OCI-LY1 (cell line): ENCODE results near the gene RABGGTB.
"Not testable (repeated sequence)": the region's sequence is repeated elsewhere in the genome, so short reads cannot be mapped to it uniquely, and the experiment has no call there.

Source experiments
- H2AFZ ChIP-seq: fragments of 200-600 bp; sonication (generic), shearing (Covaris generic); 2 replicates; pipeline ENCODE4 v1.6.0; 2014; ENCODE audit warnings: antibody characterized with exemption, mild to moderate bottlenecking, low read length
- H3F3A ChIP-seq: fragments of 200-600 bp; sonication (generic), shearing (Covaris generic); 2 replicates; pipeline ENCODE4 v1.6.0; 2014; ENCODE audit warnings: mild to moderate bottlenecking, antibody characterized with exemption, low read length, moderate library complexity; ENCODE audit not compliant: insufficient read depth
- H3K27ac ChIP-seq: fragments of 200-600 bp; sonication (generic); 2 replicates; pipeline ENCODE4 v1.5.1; 2014; ENCODE audit warnings: low read length, mixed run types, mild to moderate bottlenecking, low read depth; ENCODE audit not compliant: poor library complexity, severe bottlenecking
- H3K27me3 ChIP-seq: fragments of 200-600 bp; sonication (generic); 2 replicates; pipeline ENCODE4 v1.6.0; 2014; ENCODE audit warnings: antibody characterized with exemption, mild to moderate bottlenecking, low read length, moderate library complexity; ENCODE audit not compliant: insufficient read depth
- H3K36me3 ChIP-seq: fragments of 200-600 bp; sonication (generic); 2 replicates; pipeline ENCODE4 v1.6.1; 2014; ENCODE audit warnings: mild to moderate bottlenecking, antibody characterized with exemption, low read length, moderate library complexity, mixed read lengths; ENCODE audit not compliant: insufficient read depth
- H3K4me1 ChIP-seq: fragments of 200-600 bp; sonication (generic); 2 replicates; pipeline ENCODE4 v1.5.1; 2014; ENCODE audit warnings: mild to moderate bottlenecking, low read length, moderate library complexity; ENCODE audit not compliant: insufficient read depth, severe bottlenecking
- H3K4me2 ChIP-seq: fragments of 200-600 bp; sonication (generic), shearing (Covaris generic); 2 replicates; pipeline ENCODE4 v1.6.1; 2014; ENCODE audit warnings: low read length
- H3K4me3 ChIP-seq: fragments of 200-600 bp; sonication (generic); 2 replicates; pipeline ENCODE4 v1.5.1; 2014; ENCODE audit warnings: low read length, low read depth, mild to moderate bottlenecking, mixed read lengths; ENCODE audit not compliant: poor library complexity, severe bottlenecking
- H3K79me2 ChIP-seq: fragments of 200-600 bp; shearing (Covaris generic); 2 replicates; pipeline ENCODE4 v1.6.1; 2016; ENCODE audit warnings: mixed run types, low read length, mixed read lengths; ENCODE audit not compliant: insufficient read depth
- H3K9ac ChIP-seq: fragments of 200-600 bp; sonication (generic), shearing (Covaris generic); 2 replicates; pipeline ENCODE4 v1.6.1; 2014; ENCODE audit warnings: mild to moderate bottlenecking, low read length, mixed read lengths
- H3K9me2 ChIP-seq: fragments of 200-600 bp; sonication (generic), shearing (Covaris generic); 2 replicates; pipeline ENCODE4 v1.6.1; 2014; ENCODE audit warnings: low read depth, mild to moderate bottlenecking, low read length, mixed read lengths
- H3K9me3 ChIP-seq: fragments of 200-600 bp; shearing (Covaris generic); 2 replicates; pipeline ENCODE4 v1.6.1; 2014; ENCODE audit warnings: low read length, mixed read lengths
- H4K20me1 ChIP-seq: fragments of 200-600 bp; sonication (generic), shearing (Covaris generic); 2 replicates; pipeline ENCODE4 v1.6.0; 2016; ENCODE audit warnings: mild to moderate bottlenecking, low read length; ENCODE audit not compliant: insufficient read depth
- EZH2 ChIP-seq: fragments of 200-600 bp; sonication (generic), shearing (Covaris generic); IDR thresholded peaks from 2 replicates; pipeline ENCODE4 v1.8.0; 2017; ENCODE audit warnings: borderline replicate concordance, mixed run types, mild to moderate bottlenecking, antibody characterized with exemption, low read length, moderate library complexity, mixed read lengths
- TF ChIP-seq, protein P1 (sequence below): fragments of 200-600 bp; sonication (generic), shearing (Covaris generic); IDR thresholded peaks from 2 replicates; pipeline ENCODE4 v1.5.1; 2017; ENCODE audit warnings: mild to moderate bottlenecking, antibody characterized with exemption, low read length, moderate library complexity, mixed read lengths

Gene RABGGTB

DNA sequence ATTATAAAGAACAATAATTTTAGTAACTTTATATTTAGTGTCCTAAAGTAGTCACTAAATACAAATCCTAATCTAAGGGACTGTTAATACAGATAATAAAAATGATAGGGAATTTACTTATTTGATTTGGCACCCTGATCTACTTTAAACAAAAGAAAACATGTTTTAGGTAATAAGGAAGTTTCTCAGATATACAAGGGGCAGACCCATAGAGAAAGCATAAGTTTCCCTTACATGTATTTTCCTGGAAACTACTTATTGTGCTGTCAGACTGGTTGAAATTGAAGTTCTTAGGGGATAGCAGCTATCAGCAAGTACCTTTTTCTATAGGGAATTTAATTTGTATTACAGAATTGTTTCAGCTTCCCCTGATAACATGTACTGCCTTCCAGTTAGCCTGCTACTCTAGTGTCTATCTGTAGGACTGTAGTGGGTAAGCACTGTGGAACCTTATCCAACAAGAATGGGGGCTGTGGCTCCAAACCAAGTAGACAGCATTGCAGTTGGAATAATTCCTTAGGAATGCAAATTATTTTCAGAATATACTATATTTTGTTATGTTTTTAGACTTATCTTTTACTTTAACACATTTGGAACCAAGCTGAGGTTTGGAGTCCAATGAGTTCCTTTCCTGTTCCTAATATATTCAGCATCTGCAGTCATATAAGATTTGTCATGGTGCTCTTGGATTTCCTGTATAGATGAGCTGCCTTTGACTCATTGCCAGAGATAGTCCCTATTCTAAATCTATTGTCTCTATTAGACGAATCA is 25.3 kb downstream of the RABGGTB start:
- H3K9ac ChIP-seq = no peak overlapping the region
- TF ChIP-seq, protein P1, sequence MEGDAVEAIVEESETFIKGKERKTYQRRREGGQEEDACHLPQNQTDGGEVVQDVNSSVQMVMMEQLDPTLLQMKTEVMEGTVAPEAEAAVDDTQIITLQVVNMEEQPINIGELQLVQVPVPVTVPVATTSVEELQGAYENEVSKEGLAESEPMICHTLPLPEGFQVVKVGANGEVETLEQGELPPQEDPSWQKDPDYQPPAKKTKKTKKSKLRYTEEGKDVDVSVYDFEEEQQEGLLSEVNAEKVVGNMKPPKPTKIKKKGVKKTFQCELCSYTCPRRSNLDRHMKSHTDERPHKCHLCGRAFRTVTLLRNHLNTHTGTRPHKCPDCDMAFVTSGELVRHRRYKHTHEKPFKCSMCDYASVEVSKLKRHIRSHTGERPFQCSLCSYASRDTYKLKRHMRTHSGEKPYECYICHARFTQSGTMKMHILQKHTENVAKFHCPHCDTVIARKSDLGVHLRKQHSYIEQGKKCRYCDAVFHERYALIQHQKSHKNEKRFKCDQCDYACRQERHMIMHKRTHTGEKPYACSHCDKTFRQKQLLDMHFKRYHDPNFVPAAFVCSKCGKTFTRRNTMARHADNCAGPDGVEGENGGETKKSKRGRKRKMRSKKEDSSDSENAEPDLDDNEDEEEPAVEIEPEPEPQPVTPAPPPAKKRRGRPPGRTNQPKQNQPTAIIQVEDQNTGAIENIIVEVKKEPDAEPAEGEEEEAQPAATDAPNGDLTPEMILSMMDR = no peak
- no peak for TF ChIP-seq EZH2

DNA sequence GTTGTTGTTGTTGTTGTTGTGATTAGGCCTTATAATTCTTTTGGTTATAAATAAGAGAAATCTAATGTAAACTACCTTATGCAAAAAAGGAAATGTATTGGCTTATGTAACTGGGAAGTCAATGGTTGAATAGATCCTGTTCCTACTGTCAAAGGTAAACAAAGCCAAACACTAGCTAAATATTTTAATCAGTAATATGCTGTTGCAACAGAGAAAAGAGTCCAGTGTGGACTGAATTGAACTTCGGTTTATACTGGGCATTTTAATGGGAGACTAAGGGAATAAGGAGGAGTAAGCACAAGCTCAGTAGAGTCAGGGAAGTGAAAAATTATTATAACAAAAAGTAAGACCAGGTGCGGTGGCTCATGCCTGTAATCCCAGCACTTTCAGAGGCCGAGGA is 26.0 kb downstream of the RABGGTB start:
- Histone ChIP-seq H4K20me1 (no peaks in the 10 kb centered on the region), H3K4me2 (no peak overlapping the region)

More for the DNA sequence above, 25.3 kb downstream of the RABGGTB start:
- Histone ChIP-seq H3F3A (no peaks in the 10 kb centered on the region), H3K4me2 (no peak overlapping the region), H3K4me3 (no peak overlapping the region), H3K9me2 (no peaks in the 10 kb centered on the region), H3K9me3 (no peaks in the 10 kb centered on the region), H3K79me2 (no peaks in the 10 kb centered on the region), H3K27ac (no peak overlapping the region), H3K27me3 (no peaks in the 10 kb centered on the region), H4K20me1 (no peaks in the 10 kb centered on the region), H3K36me3 (no peaks in the 10 kb centered on the region), H3K4me1 (no peaks in the 10 kb centered on the region), H2AFZ (no peak overlapping the region; the same call in 1 of the 2 replicates)

DNA sequence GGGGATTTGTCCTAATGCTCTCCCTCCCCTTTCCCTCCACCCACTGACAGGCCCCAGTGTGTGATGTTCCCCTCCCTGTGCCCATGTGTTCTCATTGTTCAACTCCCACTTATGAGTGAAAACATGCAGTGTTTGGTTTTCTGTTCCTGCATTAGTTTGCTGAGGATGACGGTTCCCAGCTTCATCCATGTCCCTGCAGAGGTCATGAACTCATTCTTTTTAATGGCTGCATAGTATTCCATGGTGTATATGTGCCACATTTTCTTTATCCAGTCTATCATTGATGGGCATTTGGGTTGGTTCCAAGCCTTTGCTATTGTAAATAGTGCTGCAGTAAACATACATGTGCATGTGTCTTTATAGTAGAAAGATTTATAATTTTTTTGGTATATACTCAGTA is 37.5 kb downstream of the RABGGTB start:
- H3K27me3 ChIP-seq, H3K27ac ChIP-seq, H3F3A ChIP-seq, H3K4me2 ChIP-seq, H4K20me1 ChIP-seq, H3K9me2 ChIP-seq, H3K4me1 ChIP-seq, H3K36me3 ChIP-seq, H3K79me2 ChIP-seq, H3K4me3 ChIP-seq, H2AFZ ChIP-seq, H3K9ac ChIP-seq, H3K9me3 ChIP-seq: not testable (repeated sequence)

More for the DNA sequence above, 26.0 kb downstream of the RABGGTB start:
- Histone ChIP-seq H3K9me2 (no peaks in the 10 kb centered on the region), H3K27me3 (no peaks in the 10 kb centered on the region), H3K36me3 (no peaks in the 10 kb centered on the region), H2AFZ (no peak overlapping the region), H3K4me1 (no peaks in the 10 kb centered on the region), H3K9ac (no peak overlapping the region), H3K79me2 (no peaks in the 10 kb centered on the region), H3K27ac (no peak overlapping the region), H3K4me3 (no peak overlapping the region), H3F3A (no peaks in the 10 kb centered on the region), H3K9me3 (no peaks in the 10 kb centered on the region)
- TF ChIP-seq, protein P1 = no peak
- no peak for TF ChIP-seq EZH2
